ENCODE measurements around the gene SOX12. TPM values are rescaled to one million over a fixed set of nuclear protein-coding genes. Genes with fewer than 3 reads are reported as not detected.

The SOX12 gene
- total RNA-seq, 1 donor from 2014 or later: 12.3 TPM

GRCh38 chr20:343107-343506 is 17.8 kb downstream of the SOX12 start:
- no peak overlapping the region for H3K27ac ChIP-seq (replicated peaks)

GRCh38 chr20:346033-346639 is 20.8 kb downstream of the SOX12 start:
- peaks cover 9% of the 10 kb centered on the region for H3K36me3 ChIP-seq
- H3K27ac ChIP-seq (replicated peaks): peak overlapping the region; percentile 98
- H3K4me1 ChIP-seq: peaks cover 39% of the 10 kb centered on the region
- no peak for DNase-seq
- intact Hi-C loops (cut with micrococcal nuclease): no loop called here
- no peaks in the 10 kb centered on the region for H3K27me3 ChIP-seq (ENCODE audit: low read depth)
- H3K9me3 ChIP-seq (replicated peaks): peaks cover 9% of the 10 kb centered on the region
- H3K4me3 ChIP-seq: peak overlapping the region; percentile 93
- no peak for TF ChIP-seq CTCF (IDR thresholded peaks at IDR 0.05; ENCODE audit: borderline replicate concordance)

More at GRCh38 chr20:343107-343506, 17.8 kb downstream of the SOX12 start:
- DNase-seq: no peak
- TF ChIP-seq CTCF (IDR thresholded peaks at IDR 0.05; ENCODE audit: borderline replicate concordance): no peak
- Histone ChIP-seq H3K9me3 (replicated peaks) (peaks cover 9% of the 10 kb centered on the region), H3K36me3 (peaks cover 6% of the 10 kb centered on the region), H3K27me3 (ENCODE audit: low read depth) (no peaks in the 10 kb centered on the region), H3K4me1 (peaks cover 33% of the 10 kb centered on the region), H3K4me3 (no peak overlapping the region)
- intact Hi-C loops (cut with micrococcal nuclease): no loop called here

GRCh38 chr20:346640-347316 is 21.4 kb downstream of the SOX12 start, which contains the start of gene NRSN2:
Gene NRSN2, plus strand, starts transcription at chr20:347111. Its CDS starts 2,533 bp downstream, at chr20:349644.
- Histone ChIP-seq H3K36me3 (peaks cover 12% of the 10 kb centered on the region), H3K4me3 (peak within 1 kb of the TSS; percentile 93), H3K27ac (replicated peaks) (peak within 1 kb of the TSS; percentile 98), H3K27me3 (ENCODE audit: low read depth) (no peaks in the 10 kb centered on the region), H3K9me3 (replicated peaks) (peaks cover 5% of the 10 kb centered on the region), H3K4me1 (peaks cover 39% of the 10 kb centered on the region)
- DNase-seq: peak; percentile 70
- TF ChIP-seq CTCF (IDR thresholded peaks at IDR 0.05; ENCODE audit: borderline replicate concordance): no peak
- intact Hi-C loops (cut with micrococcal nuclease): no loop called here

- intact Hi-C loops (cut with micrococcal nuclease): no loop called here
- Histone ChIP-seq H3K9me3 (replicated peaks) (peaks cover under 1% of the 10 kb centered on the region), H3K36me3 (peaks cover 13% of the 10 kb centered on the region), H3K4me1 (peaks cover 39% of the 10 kb centered on the region), H3K27me3 (ENCODE audit: low read depth) (no peaks in the 10 kb centered on the region), H3K27ac (replicated peaks) (peak overlapping the region; percentile 98), H3K4me3 (peak overlapping the region; percentile 93)
- no peak for TF ChIP-seq CTCF (IDR thresholded peaks at IDR 0.05; ENCODE audit: borderline replicate concordance)
- no peak for DNase-seq
Measured at GRCh38 chr20:347317-347639, 21.9 kb downstream of the SOX12 start.

GRCh38 chr20:347640-348484 is 22.5 kb downstream of the SOX12 start:
- peaks cover 13% of the 10 kb centered on the region for H3K36me3 ChIP-seq
- no peaks in the 10 kb centered on the region for H3K27me3 ChIP-seq (ENCODE audit: low read depth)
- peak overlapping the region; percentile 98 for H3K27ac ChIP-seq (replicated peaks)
- peak overlapping the region; percentile 93 for H3K4me3 ChIP-seq
- H3K9me3 ChIP-seq (replicated peaks): no peaks in the 10 kb centered on the region
- no peak for TF ChIP-seq CTCF (IDR thresholded peaks at IDR 0.05; ENCODE audit: borderline replicate concordance)
- peak; percentile 93 for DNase-seq
- H3K4me1 ChIP-seq: peaks cover 39% of the 10 kb centered on the region
- intact Hi-C loops (cut with micrococcal nuclease): no loop called here
